CD14-positive monocyte (primary cell): ENCODE measurements around the gene DET1. TPM values are rescaled to one million over a fixed set of nuclear protein-coding genes. Genes with fewer than 3 reads are reported as not detected.

ENCODE experiments used
- DNase-seq, 3 donors: peaks; one replicate each; pipeline ENCODE4 v3.0.0-alpha.2; 2011 to 2022
- H2AFZ ChIP-seq: 2 replicates; pipeline ENCODE4 v1.6.0; 2012; ENCODE audit warnings: mild to moderate bottlenecking, low read depth, low read length, inconsistent platforms; ENCODE audit not compliant: insufficient read depth, poor library complexity, severe bottlenecking
- H3K27ac ChIP-seq, 2 donors: 1 replicate in 1 of 2; 2 replicates in 1 of 2; pipeline ENCODE4 v1.5.1; 2012 to 2013; ENCODE audit warnings: low read length in 2 of 2, control low read depth in 1 of 2, inconsistent platforms in 1 of 2, low read depth in 1 of 2, mild to moderate bottlenecking in 1 of 2
- H3K27me3 ChIP-seq, 2 donors: one replicate each; pipeline versions ENCODE4 v1.6.0 to v1.6.1; 2011 to 2013; ENCODE audit warnings: low read length in 2 of 2; ENCODE audit not compliant: control insufficient read depth in 2 of 2, insufficient read depth in 2 of 2
- H3K36me3 ChIP-seq, 2 donors: replicated peaks in 1 of 2; 1 replicate in 1 of 2; 2 replicates in 1 of 2; pipeline versions ENCODE4 v1.5.1 to v1.6.1; 2012 to 2013; ENCODE audit warnings: low read length in 2 of 2, control low read depth in 1 of 2, inconsistent platforms in 1 of 2, mild to moderate bottlenecking in 1 of 2; ENCODE audit not compliant: insufficient read depth in 2 of 2, control insufficient read depth in 1 of 2
- H3K4me1 ChIP-seq, 2 donors: 1 replicate in 1 of 2; 2 replicates in 1 of 2; pipeline versions ENCODE4 v1.5.1 to v1.6.1; 2012 to 2013; ENCODE audit warnings: low read length in 2 of 2, control low read depth in 1 of 2, inconsistent platforms in 1 of 2, mild to moderate bottlenecking in 1 of 2, moderate library complexity in 1 of 2; ENCODE audit not compliant: insufficient read depth in 2 of 2, control insufficient read depth in 1 of 2
- H3K4me2 ChIP-seq: replicated peaks from 2 replicates; pipeline ENCODE3; 2012; ENCODE audit warnings: low read length, moderate library complexity, mild to moderate bottlenecking; ENCODE audit not compliant: poor library complexity, severe bottlenecking; ENCODE audit errors: extremely low read depth
- H3K4me3 ChIP-seq, 3 experiments: fragments of 200-600 bp in 1 of 3; sonication (generic) in 1 of 3; replicated peaks in 1 of 3; 1 replicate in 2 of 3; 2 replicates in 1 of 3; pipeline ENCODE4 v1.5.1; 2011 to 2013; ENCODE audit warnings: low read length in 3 of 3, mild to moderate bottlenecking in 3 of 3, control low read depth in 2 of 3, low read depth in 2 of 3, inconsistent platforms in 1 of 3, moderate library complexity in 1 of 3
- H3K79me2 ChIP-seq: 2 replicates; pipeline ENCODE4 v1.6.0; 2012; ENCODE audit warnings: mild to moderate bottlenecking, control low read depth, inconsistent platforms, low read length, moderate library complexity; ENCODE audit not compliant: insufficient read depth
- H3K9ac ChIP-seq: 2 replicates; pipeline ENCODE4 v1.6.0; 2017; ENCODE audit warnings: low read length, mild to moderate bottlenecking; ENCODE audit not compliant: insufficient read depth, poor library complexity, severe bottlenecking
- H3K9me3 ChIP-seq, 2 donors: replicated peaks in 1 of 2; 1 replicate in 1 of 2; 2 replicates in 1 of 2; pipeline versions ENCODE4 v1.5.1 to v1.6.1; 2012 to 2013; ENCODE audit warnings: low read length in 2 of 2, control low read depth in 1 of 2; ENCODE audit not compliant: control insufficient read depth in 1 of 2, insufficient read depth in 1 of 2
- H4K20me1 ChIP-seq: 2 replicates; pipeline ENCODE4 v1.6.0; 2012; ENCODE audit warnings: mild to moderate bottlenecking, low read length, control low read depth, moderate library complexity; ENCODE audit not compliant: insufficient read depth
- H3K27ac Mint-ChIP-seq, 7 donors: one replicate each; pipeline ENCODE4 v1.8.0; 2020; ENCODE audit warnings: mild to moderate bottlenecking in 7 of 7, mixed read lengths in 7 of 7, moderate library complexity in 6 of 7, inconsistent platforms in 2 of 7
- H3K27me3 Mint-ChIP-seq, 3 donors: one replicate each; pipeline ENCODE4 v1.8.0; 2021 to 2022; ENCODE audit warnings: low read depth in 3 of 3, mild to moderate bottlenecking in 3 of 3, mixed read lengths in 3 of 3, moderate library complexity in 3 of 3, inconsistent platforms in 1 of 3
- H3K36me3 Mint-ChIP-seq, 2 donors: one replicate each; pipeline ENCODE4 v1.8.0; 2020; ENCODE audit warnings: mixed read lengths in 2 of 2, inconsistent platforms in 1 of 2, mild to moderate bottlenecking in 1 of 2
- H3K4me1 Mint-ChIP-seq: one replicate; pipeline ENCODE4 v1.8.0; 2020; ENCODE audit warnings: mild to moderate bottlenecking, mixed read lengths
- H3K4me3 Mint-ChIP-seq, 2 donors: one replicate each; pipeline ENCODE4 v1.8.0; 2020; ENCODE audit warnings: mild to moderate bottlenecking in 2 of 2, mixed read lengths in 2 of 2, moderate library complexity in 1 of 2
- H3K9me3 Mint-ChIP-seq, 7 donors: one replicate each; pipeline ENCODE4 v1.8.0; 2020 to 2022; ENCODE audit warnings: mixed read lengths in 7 of 7, mild to moderate bottlenecking in 6 of 7, moderate library complexity in 6 of 7, inconsistent platforms in 2 of 7
- WGBS: methylation state at CpG from one replicate; pipeline ENCODE4 v1.1.5; 2013; ENCODE audit warnings: missing lambda C conversion rate; ENCODE audit not compliant: insufficient coverage; 5-methylcytosine and 5-hydroxymethylcytosine counted together
- intact Hi-C, 2 donors: fragments of 100-400 bp; cut with micrococcal nuclease; formaldehyde crosslinking; loops; one replicate each; pipeline versions ENCODE4 v1.15.0 to v1.15.1; 2023
- polyA plus RNA-seq, 3 donors: library from polyadenylated mRNA; depleted of rRNA in 1 of 3; unstranded in 2 of 3; stranded (reverse) in 1 of 3; fragments of 300-500 nt in 2 of 3; fragments of >200 nt in 1 of 3; fragmentation: Illumina TruSeq in 2 of 3; gene quantifications; 1 replicate in 2 of 3; 2 replicates in 1 of 3; pipeline ENCODE4 v1.2.3, GENCODE V29; 2012 to 2021
- TF ChIP-seq, protein P1 (sequence below): fragments of 200-600 bp; IDR thresholded peaks from one replicate; pipeline ENCODE4 v1.8.0; 2022; ENCODE audit warnings: antibody characterized with exemption, mild to moderate bottlenecking

Gene DET1
- polyA plus RNA-seq, 3 donors, result 0.88 to 3.4 (median 1.8) TPM

- Histone ChIP-seq H3K27ac (no peak overlapping the region), H3K36me3 (peaks cover 47 to 68% of the 10 kb centered on the region in 2 donors), H3K79me2 (no peaks in the 10 kb centered on the region), H3K4me2 (no peak overlapping the region), H3K9ac (no peak overlapping the region), H3K4me1 (no peaks in the 10 kb centered on the region), H3K9me3 (peaks cover 0 to 3% of the 10 kb centered on the region in 2 donors), H4K20me1 (no peaks in the 10 kb centered on the region), H3K4me3 (no peak overlapping the region), H3K27me3 (no peaks in the 10 kb centered on the region), H2AFZ (no peak overlapping the region)
- intact Hi-C loops, result no loop called here
- H3K9me3 Mint-ChIP-seq, result peaks cover 0 to under 1% (median 0%) of the 10 kb centered on the region in 7 donors
- DNase-seq, result no peak
- no peak overlapping the region for H3K27ac Mint-ChIP-seq
- no peaks in the 10 kb centered on the region for H3K27me3 Mint-ChIP-seq
- H3K36me3 Mint-ChIP-seq, result peaks cover 48 to 58% of the 10 kb centered on the region in 2 donors
- no CpG with 5 or more reads among the region's 1 CpG for WGBS
- H3K4me3 Mint-ChIP-seq, result no peak overlapping the region
- H3K4me1 Mint-ChIP-seq, result no peaks in the 10 kb centered on the region
- TF ChIP-seq, protein P1, sequence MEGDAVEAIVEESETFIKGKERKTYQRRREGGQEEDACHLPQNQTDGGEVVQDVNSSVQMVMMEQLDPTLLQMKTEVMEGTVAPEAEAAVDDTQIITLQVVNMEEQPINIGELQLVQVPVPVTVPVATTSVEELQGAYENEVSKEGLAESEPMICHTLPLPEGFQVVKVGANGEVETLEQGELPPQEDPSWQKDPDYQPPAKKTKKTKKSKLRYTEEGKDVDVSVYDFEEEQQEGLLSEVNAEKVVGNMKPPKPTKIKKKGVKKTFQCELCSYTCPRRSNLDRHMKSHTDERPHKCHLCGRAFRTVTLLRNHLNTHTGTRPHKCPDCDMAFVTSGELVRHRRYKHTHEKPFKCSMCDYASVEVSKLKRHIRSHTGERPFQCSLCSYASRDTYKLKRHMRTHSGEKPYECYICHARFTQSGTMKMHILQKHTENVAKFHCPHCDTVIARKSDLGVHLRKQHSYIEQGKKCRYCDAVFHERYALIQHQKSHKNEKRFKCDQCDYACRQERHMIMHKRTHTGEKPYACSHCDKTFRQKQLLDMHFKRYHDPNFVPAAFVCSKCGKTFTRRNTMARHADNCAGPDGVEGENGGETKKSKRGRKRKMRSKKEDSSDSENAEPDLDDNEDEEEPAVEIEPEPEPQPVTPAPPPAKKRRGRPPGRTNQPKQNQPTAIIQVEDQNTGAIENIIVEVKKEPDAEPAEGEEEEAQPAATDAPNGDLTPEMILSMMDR, result no peak
These were observed 17.4 kb downstream of the DET1 start for GRCh38 chr15:88529021-88529630.

- H3K36me3 ChIP-seq, result peaks cover 46 to 65% of the 10 kb centered on the region in 2 donors
- H3K36me3 Mint-ChIP-seq, result peaks cover 55 to 77% of the 10 kb centered on the region in 2 donors
These were observed 20.1 kb downstream of the DET1 start for GRCh38 chr15:88526247-88526879.

More at GRCh38 chr15:88526247-88526879, 20.1 kb downstream of the DET1 start:
- Histone ChIP-seq H3K79me2 (no peaks in the 10 kb centered on the region), H3K4me1 (no peaks in the 10 kb centered on the region), H3K4me3 (no peak overlapping the region), H2AFZ (no peak overlapping the region), H3K27ac (no peak overlapping the region), H3K9me3 (peaks cover 0 to 3% of the 10 kb centered on the region in 2 donors), H4K20me1 (no peaks in the 10 kb centered on the region), H3K4me2 (no peak overlapping the region), H3K27me3 (no peaks in the 10 kb centered on the region), H3K9ac (no peak overlapping the region)
- TF ChIP-seq, protein P1, result no peak
- intact Hi-C loops, result no loop called here
- Mint-ChIP-seq H3K9me3 (peaks cover 0 to 5% (median 2%) of the 10 kb centered on the region in 7 donors), H3K4me1 (no peaks in the 10 kb centered on the region), H3K27me3 (no peaks in the 10 kb centered on the region), H3K27ac (no peak overlapping the region), H3K4me3 (no peak overlapping the region)
- DNase-seq, result no peak
